ENCODE measurements around the gene TCTN1.

DNA sequence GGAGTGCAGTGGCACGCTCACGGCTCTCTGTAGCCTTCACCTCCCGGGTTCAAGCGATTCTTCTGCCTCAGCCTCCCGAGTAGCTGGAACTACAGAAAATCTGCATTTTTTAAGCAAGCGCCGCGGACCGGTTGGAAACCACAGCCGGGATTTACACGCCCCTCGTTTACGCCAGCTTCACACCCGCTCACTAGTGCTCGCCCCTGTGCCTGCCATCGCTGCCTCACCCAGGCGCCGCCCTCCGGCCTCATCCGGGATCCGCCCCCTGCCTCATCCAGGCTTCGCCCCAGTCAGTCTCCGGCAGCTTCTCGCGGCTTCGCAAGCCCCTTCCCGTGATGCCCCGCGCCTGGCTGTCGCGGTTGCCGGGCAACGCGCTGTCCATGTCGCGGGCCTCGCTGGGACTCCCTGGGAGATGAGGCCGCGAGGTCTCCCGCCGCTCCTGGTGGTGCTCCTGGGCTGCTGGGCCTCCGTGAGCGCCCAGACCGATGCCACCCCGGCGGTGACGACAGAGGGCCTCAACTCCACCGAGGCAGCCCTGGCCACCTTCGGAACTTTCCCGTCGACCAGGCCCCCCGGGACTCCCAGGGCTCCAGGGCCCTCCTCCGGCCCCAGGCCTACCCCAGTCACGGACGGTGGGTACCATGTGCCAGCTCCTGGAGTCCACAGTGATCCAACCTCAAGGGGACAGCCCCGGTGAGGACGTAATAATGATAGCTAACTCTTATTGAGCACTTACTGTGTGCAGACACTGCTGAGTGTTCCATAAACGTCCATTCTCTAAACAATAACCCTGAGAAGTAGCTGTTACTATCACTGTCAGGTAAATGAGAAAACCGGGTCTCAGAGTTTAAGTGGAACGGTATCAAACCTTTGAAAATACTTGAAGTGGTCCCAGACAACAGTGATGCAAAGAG is at the start of gene TCTN1:
- TF ChIP-seq, protein P1, sequence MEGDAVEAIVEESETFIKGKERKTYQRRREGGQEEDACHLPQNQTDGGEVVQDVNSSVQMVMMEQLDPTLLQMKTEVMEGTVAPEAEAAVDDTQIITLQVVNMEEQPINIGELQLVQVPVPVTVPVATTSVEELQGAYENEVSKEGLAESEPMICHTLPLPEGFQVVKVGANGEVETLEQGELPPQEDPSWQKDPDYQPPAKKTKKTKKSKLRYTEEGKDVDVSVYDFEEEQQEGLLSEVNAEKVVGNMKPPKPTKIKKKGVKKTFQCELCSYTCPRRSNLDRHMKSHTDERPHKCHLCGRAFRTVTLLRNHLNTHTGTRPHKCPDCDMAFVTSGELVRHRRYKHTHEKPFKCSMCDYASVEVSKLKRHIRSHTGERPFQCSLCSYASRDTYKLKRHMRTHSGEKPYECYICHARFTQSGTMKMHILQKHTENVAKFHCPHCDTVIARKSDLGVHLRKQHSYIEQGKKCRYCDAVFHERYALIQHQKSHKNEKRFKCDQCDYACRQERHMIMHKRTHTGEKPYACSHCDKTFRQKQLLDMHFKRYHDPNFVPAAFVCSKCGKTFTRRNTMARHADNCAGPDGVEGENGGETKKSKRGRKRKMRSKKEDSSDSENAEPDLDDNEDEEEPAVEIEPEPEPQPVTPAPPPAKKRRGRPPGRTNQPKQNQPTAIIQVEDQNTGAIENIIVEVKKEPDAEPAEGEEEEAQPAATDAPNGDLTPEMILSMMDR (IDR thresholded peaks at IDR 0.05) = no peak
- peak; percentile 51 to 61 for TF ChIP-seq POLR2A (IDR thresholded peaks at IDR 0.05)

Data from vagina (tissue), 2 donors.